Glutamatergic neuron (in vitro differentiated cells): ENCODE data around the gene TSFM. TPM values are rescaled to one million over a fixed set of nuclear protein-coding genes. Genes with fewer than 3 reads are reported as not detected.

Source experiments
- DNase-seq: peaks from one replicate; pipeline ENCODE4 v3.0.0; 2022
- H3K27ac Mint-ChIP-seq: one replicate; pipeline ENCODE4 v1.8.0; 2020; ENCODE audit warnings: mild to moderate bottlenecking, mixed read lengths, inconsistent platforms; ENCODE audit not compliant: unreplicated experiment
- H3K27me3 Mint-ChIP-seq: one replicate; pipeline ENCODE4 v1.8.0; 2020; ENCODE audit warnings: mild to moderate bottlenecking, moderate library complexity, mixed read lengths, inconsistent platforms; ENCODE audit not compliant: unreplicated experiment
- H3K36me3 Mint-ChIP-seq: one replicate; pipeline ENCODE4 v1.8.0; 2020; ENCODE audit warnings: mild to moderate bottlenecking, mixed read lengths, inconsistent platforms; ENCODE audit not compliant: unreplicated experiment
- H3K4me1 Mint-ChIP-seq: one replicate; pipeline ENCODE4 v1.8.0; 2020; ENCODE audit warnings: mild to moderate bottlenecking, low read depth, mixed read lengths, inconsistent platforms; ENCODE audit not compliant: unreplicated experiment
- H3K4me3 Mint-ChIP-seq: one replicate; pipeline ENCODE4 v1.8.0; 2020; ENCODE audit warnings: mild to moderate bottlenecking, mixed read lengths, inconsistent platforms; ENCODE audit not compliant: unreplicated experiment
- H3K9me3 Mint-ChIP-seq: one replicate; pipeline ENCODE4 v1.8.0; 2020; ENCODE audit warnings: mild to moderate bottlenecking, moderate library complexity, mixed read lengths, inconsistent platforms; ENCODE audit not compliant: unreplicated experiment
- total RNA-seq: library from RNA; stranded (reverse); fragmentation: NEBNext Ultra II Directional; extraction: Animal tissue kit (Norgen Biotek cat#: 25700); gene quantifications from one replicate; pipeline ENCODE4 v1.2.1, GENCODE V29; 2021; ENCODE audit not compliant: unreplicated experiment
- TF ChIP-seq, protein P1 (sequence below): fragments of 200-600 bp; sonication (generic); IDR thresholded peaks from one replicate; pipeline ENCODE4 v1.5.0; 2021; ENCODE audit not compliant: partially characterized antibody, unreplicated experiment

Gene TSFM
- total RNA-seq, 1 donor from 2014 or later: 35.7 TPM

DNA sequence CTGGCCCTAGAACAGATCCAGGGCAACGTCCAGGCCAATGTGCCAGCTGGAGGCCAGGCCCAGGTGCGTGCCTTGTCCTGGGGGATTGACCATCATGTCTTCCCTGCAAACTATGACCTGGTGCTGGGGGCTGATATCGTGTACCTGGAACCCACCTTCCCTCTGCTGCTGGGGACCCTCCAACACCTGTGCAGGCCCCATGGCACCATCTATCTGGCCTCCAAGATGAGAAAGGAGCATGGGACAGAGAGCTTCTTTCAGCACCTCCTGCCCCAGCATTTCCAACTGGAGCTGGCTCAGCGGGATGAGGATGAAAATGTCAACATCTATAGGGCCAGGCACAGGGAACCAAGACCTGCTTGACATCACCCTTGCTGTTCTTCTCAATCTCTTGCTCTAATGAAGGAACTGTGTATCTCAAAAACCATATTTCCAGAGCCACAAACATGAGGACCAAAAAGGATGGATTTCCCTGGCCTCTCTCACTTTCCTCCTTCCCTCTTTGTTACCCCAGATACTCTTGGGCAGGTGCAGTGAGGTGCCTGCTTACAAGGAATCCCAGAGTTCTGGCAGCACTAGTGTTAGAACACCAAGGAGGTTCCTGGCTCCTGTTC lies 2.2 kb upstream of the TSFM start:
- Mint-ChIP-seq H3K27me3 (peaks cover 4% of the 10 kb centered on the region), H3K9me3 (peaks cover 7% of the 10 kb centered on the region), H3K36me3 (peaks cover 5% of the 10 kb centered on the region), H3K4me1 (no peaks in the 10 kb centered on the region), H3K27ac (no peak overlapping the region), H3K4me3 (no peak overlapping the region)
- TF ChIP-seq, protein P1, sequence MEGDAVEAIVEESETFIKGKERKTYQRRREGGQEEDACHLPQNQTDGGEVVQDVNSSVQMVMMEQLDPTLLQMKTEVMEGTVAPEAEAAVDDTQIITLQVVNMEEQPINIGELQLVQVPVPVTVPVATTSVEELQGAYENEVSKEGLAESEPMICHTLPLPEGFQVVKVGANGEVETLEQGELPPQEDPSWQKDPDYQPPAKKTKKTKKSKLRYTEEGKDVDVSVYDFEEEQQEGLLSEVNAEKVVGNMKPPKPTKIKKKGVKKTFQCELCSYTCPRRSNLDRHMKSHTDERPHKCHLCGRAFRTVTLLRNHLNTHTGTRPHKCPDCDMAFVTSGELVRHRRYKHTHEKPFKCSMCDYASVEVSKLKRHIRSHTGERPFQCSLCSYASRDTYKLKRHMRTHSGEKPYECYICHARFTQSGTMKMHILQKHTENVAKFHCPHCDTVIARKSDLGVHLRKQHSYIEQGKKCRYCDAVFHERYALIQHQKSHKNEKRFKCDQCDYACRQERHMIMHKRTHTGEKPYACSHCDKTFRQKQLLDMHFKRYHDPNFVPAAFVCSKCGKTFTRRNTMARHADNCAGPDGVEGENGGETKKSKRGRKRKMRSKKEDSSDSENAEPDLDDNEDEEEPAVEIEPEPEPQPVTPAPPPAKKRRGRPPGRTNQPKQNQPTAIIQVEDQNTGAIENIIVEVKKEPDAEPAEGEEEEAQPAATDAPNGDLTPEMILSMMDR: no peak
- no peak for DNase-seq

DNA sequence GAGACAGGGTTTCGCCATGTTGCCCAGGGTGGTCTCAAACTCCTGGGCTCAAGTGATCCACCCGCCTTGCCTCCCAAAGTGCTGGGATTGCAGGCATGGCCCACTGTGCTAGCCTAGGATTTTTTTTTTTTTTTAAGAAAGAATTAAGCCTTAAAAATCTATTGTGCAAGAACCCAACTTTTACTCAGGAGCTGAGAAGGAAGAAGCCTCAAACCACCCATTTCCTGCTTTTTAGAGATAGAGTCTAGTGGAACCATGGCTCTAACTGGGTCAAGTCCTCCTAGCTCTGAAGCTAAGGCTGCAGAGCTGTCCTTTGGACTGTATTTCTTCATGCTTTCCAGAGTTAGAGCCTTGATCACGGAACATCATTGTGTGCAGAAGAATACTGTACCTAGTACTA lies 1.3 kb upstream of the TSFM start:
- TF ChIP-seq, protein P1: no peak
- no peak for DNase-seq
- H3K9me3 Mint-ChIP-seq: peaks cover 7% of the 10 kb centered on the region
- H3K36me3 Mint-ChIP-seq: no peaks in the 10 kb centered on the region
- peaks cover 4% of the 10 kb centered on the region for H3K27me3 Mint-ChIP-seq
- H3K27ac Mint-ChIP-seq: no peak overlapping the region
- H3K4me1 Mint-ChIP-seq: no peaks in the 10 kb centered on the region
- H3K4me3 Mint-ChIP-seq: no peak overlapping the region

DNA sequence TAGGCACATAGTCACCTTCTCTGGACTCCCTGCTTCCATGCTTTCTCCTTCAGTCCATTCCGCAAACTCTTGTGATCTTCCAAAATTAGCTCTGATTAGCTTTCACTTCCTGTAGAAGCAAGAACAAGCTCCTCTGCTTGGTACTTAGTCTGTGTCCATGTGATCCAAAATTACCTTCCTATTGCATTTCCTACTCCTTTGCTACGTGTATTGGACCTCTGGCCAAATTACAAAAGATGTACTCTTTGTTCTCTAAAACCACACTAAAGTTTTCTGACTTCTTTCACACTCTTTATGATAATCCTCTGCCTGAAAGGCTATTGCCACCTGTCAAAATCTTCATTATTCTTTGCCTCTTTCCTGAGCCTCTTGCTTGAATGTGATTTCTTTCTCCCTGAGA lies 786 bp upstream of the TSFM start:
- Mint-ChIP-seq H3K9me3 (peaks cover 6% of the 10 kb centered on the region), H3K4me1 (no peaks in the 10 kb centered on the region), H3K27me3 (peaks cover 4% of the 10 kb centered on the region), H3K36me3 (no peaks in the 10 kb centered on the region), H3K27ac (no peak overlapping the region), H3K4me3 (no peak overlapping the region)
- DNase-seq: no peak
- TF ChIP-seq, protein P1: no peak

DNA sequence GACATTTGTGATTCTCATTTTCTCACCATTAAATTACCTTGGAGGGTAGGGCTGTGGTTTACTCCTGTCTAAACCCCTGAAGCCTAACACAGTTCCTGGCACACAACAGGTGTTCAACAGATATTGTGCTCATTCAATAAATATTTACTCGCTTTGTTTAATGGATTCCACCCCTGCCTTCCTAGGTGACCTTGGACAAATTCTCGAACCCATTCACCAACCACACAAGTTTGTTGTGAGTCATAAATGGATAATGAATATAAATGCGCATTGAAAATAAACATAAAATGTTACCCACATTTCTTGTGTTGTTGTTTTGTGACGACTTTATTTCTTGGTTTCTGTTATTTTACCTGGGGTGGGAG lies 362 bp upstream of the TSFM start:
- TF ChIP-seq, protein P1: no peak
- peak overlapping the region; percentile 97 for H3K4me3 Mint-ChIP-seq
- H3K4me1 Mint-ChIP-seq: no peaks in the 10 kb centered on the region
- peaks cover 3% of the 10 kb centered on the region for H3K27me3 Mint-ChIP-seq
- H3K27ac Mint-ChIP-seq: no peak overlapping the region
- H3K9me3 Mint-ChIP-seq: peaks cover 6% of the 10 kb centered on the region
- DNase-seq: no peak
- no peaks in the 10 kb centered on the region for H3K36me3 Mint-ChIP-seq

DNA sequence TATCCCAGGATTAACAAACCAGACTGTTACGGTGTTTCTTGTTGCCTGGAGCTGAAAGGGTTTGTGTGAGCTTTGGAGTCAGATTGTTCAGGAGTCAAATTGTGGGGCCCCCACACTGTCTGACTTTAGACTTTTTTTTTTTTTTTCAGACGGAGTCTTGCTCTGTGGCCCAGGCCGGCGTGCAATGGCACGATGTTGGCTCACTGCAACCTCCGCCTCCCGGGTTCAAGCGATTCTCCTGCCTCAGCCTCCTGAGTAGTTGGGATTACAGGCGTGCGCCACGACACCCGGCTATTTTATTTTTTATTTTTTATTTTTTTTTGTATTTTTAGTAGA lies 847 bp downstream of the TSFM start:
- no peak for DNase-seq
- Mint-ChIP-seq H3K9me3 (peaks cover 6% of the 10 kb centered on the region), H3K4me3 (peak overlapping the region; percentile 97), H3K36me3 (no peaks in the 10 kb centered on the region), H3K27ac (peak overlapping the region; percentile 89), H3K4me1 (no peaks in the 10 kb centered on the region), H3K27me3 (peaks cover 2% of the 10 kb centered on the region)
- TF ChIP-seq, protein P1: no peak
